Suprapubic skin (tissue), 3 donors: ENCODE measurements around the gene LRRTM2.

ENCODE experiments used
- CTCF ChIP-seq, 2 donors: fragments of 200-600 bp in 1 of 2; fragments of 450-650 bp in 1 of 2; sonication (generic) in 1 of 2; IDR thresholded peaks; one replicate each; pipeline ENCODE4 v1.5.1; 2016 to 2019; ENCODE audit warnings: antibody characterized with exemption in 2 of 2, mild to moderate bottlenecking in 1 of 2, moderate library complexity in 1 of 2
- EP300 ChIP-seq: sonication (generic); formaldehyde crosslinking; IDR thresholded peaks from one replicate; pipeline ENCODE4 v1.6.1; 2017; ENCODE audit warnings: antibody characterized with exemption
- POLR2A ChIP-seq, 2 donors: fragments of 450-650 bp; IDR thresholded peaks; one replicate each; pipeline ENCODE4 v1.6.1; 2017; ENCODE audit warnings: antibody characterized with exemption in 2 of 2, mild to moderate bottlenecking in 2 of 2, moderate library complexity in 2 of 2

GRCh38 chr5:138833726-138834480 is 41.2 kb downstream of the LRRTM2 start:
- TF ChIP-seq POLR2A (IDR thresholded peaks at IDR 0.05) (no peak), CTCF (IDR thresholded peaks at IDR 0.05) (no peak), EP300 (no peak)
